ENCODE data around the gene SUN2.

The SUN2 gene

GRCh38 chr22:38753948-38754750, 1.6 kb downstream of the SUN2 start:
- H3K36me3 ChIP-seq (replicated peaks; ENCODE audit: low read depth, low read length), result peaks cover 45% of the 10 kb centered on the region
- no peaks in the 10 kb centered on the region for H3K9me3 ChIP-seq (ENCODE audit: insufficient read depth, low read length)
- H3K4me3 ChIP-seq (ENCODE audit: low read length), result peak overlapping the region; percentile 94
- H3K9ac ChIP-seq (ENCODE audit: low read length), result peak overlapping the region; percentile 96
- no peak overlapping the region for H2AFZ ChIP-seq (ENCODE audit: low read depth, low read length)
- H3K27ac ChIP-seq (ENCODE audit: low read length), result peak overlapping the region; percentile 36; the same call in 1 of the 2 replicates
- no peak for TF ChIP-seq EZH2phosphoT487 (IDR thresholded peaks at IDR 0.05; ENCODE audit: low read depth)
- TF ChIP-seq, protein P1, sequence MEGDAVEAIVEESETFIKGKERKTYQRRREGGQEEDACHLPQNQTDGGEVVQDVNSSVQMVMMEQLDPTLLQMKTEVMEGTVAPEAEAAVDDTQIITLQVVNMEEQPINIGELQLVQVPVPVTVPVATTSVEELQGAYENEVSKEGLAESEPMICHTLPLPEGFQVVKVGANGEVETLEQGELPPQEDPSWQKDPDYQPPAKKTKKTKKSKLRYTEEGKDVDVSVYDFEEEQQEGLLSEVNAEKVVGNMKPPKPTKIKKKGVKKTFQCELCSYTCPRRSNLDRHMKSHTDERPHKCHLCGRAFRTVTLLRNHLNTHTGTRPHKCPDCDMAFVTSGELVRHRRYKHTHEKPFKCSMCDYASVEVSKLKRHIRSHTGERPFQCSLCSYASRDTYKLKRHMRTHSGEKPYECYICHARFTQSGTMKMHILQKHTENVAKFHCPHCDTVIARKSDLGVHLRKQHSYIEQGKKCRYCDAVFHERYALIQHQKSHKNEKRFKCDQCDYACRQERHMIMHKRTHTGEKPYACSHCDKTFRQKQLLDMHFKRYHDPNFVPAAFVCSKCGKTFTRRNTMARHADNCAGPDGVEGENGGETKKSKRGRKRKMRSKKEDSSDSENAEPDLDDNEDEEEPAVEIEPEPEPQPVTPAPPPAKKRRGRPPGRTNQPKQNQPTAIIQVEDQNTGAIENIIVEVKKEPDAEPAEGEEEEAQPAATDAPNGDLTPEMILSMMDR (IDR thresholded peaks at IDR 0.05; ENCODE audit: low read depth, low read length), result no peak
- H3K79me2 ChIP-seq (ENCODE audit: low read length), result peaks cover 21% of the 10 kb centered on the region
- peaks cover 6% of the 10 kb centered on the region for H4K20me1 ChIP-seq (ENCODE audit: insufficient read depth, low read length)
- no peaks in the 10 kb centered on the region for H3K27me3 ChIP-seq (ENCODE audit: low read depth, low read length)
- peak overlapping the region; percentile 97 for H3K4me2 ChIP-seq (ENCODE audit: low read length)
- H3K4me1 ChIP-seq (ENCODE audit: low read length), result peaks cover 30% of the 10 kb centered on the region

- H3K27ac ChIP-seq (ENCODE audit: low read length), result no peak overlapping the region
- peaks cover 21% of the 10 kb centered on the region for H3K79me2 ChIP-seq (ENCODE audit: low read length)
- H3K4me2 ChIP-seq (ENCODE audit: low read length), result peak overlapping the region; percentile 11; the same call in 1 of the 2 replicates
- H3K36me3 ChIP-seq (replicated peaks; ENCODE audit: low read depth, low read length), result peaks cover 59% of the 10 kb centered on the region
- peaks cover 6% of the 10 kb centered on the region for H4K20me1 ChIP-seq (ENCODE audit: insufficient read depth, low read length)
- no peak overlapping the region for H3K9ac ChIP-seq (ENCODE audit: low read length)
- no peaks in the 10 kb centered on the region for H3K9me3 ChIP-seq (ENCODE audit: insufficient read depth, low read length)
- no peak overlapping the region for H3K4me3 ChIP-seq (ENCODE audit: low read length)
- H3K27me3 ChIP-seq (ENCODE audit: low read depth, low read length), result no peaks in the 10 kb centered on the region
- H3K4me1 ChIP-seq (ENCODE audit: low read length), result peaks cover 21% of the 10 kb centered on the region
- no peak overlapping the region for H2AFZ ChIP-seq (ENCODE audit: low read depth, low read length)
- no peak for TF ChIP-seq EZH2phosphoT487 (IDR thresholded peaks at IDR 0.05; ENCODE audit: low read depth)
- TF ChIP-seq, protein P1 (IDR thresholded peaks at IDR 0.05; ENCODE audit: low read depth, low read length), result no peak
These were observed 4.1 kb downstream of the SUN2 start for GRCh38 chr22:38751422-38752346.

GRCh38 chr22:38751066-38751421, 4.8 kb downstream of the SUN2 start:
- Histone ChIP-seq H3K9me3 (ENCODE audit: insufficient read depth, low read length) (no peaks in the 10 kb centered on the region), H2AFZ (ENCODE audit: low read depth, low read length) (no peak overlapping the region), H3K27me3 (ENCODE audit: low read depth, low read length) (no peaks in the 10 kb centered on the region), H3K36me3 (replicated peaks; ENCODE audit: low read depth, low read length) (peaks cover 63% of the 10 kb centered on the region), H3K9ac (ENCODE audit: low read length) (no peak overlapping the region), H3K79me2 (ENCODE audit: low read length) (peaks cover 21% of the 10 kb centered on the region), H3K4me1 (ENCODE audit: low read length) (peaks cover 21% of the 10 kb centered on the region), H3K27ac (ENCODE audit: low read length) (no peak overlapping the region), H4K20me1 (ENCODE audit: insufficient read depth, low read length) (peaks cover 6% of the 10 kb centered on the region), H3K4me3 (ENCODE audit: low read length) (no peak overlapping the region), H3K4me2 (ENCODE audit: low read length) (no peak overlapping the region)
- TF ChIP-seq EZH2phosphoT487 (IDR thresholded peaks at IDR 0.05; ENCODE audit: low read depth), result no peak
- TF ChIP-seq, protein P1 (IDR thresholded peaks at IDR 0.05; ENCODE audit: low read depth, low read length), result no peak

DNA sequence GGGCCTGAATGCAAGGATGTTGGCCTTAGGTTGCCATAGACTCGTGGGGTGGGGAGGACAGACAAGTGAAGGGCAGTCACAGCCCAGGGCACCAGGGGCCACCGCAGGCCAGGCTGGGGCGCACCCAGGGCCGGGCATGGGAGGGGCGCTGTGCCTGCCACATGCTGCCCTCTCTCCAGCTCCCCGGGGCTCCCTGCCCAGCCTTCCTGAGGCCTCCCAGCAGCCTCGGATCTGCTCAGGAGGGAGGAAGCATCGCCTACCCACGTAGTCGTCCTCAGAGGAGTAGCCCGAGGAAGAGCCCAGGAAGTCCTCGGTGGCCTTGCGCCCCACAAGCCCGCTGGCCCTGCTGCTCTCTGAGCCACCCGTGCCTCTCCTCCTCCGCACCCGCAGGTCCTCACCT, 5.2 kb downstream of the SUN2 start:
- Histone ChIP-seq H3K9ac (ENCODE audit: low read length) (no peak overlapping the region), H3K4me2 (ENCODE audit: low read length) (no peak overlapping the region), H3K36me3 (replicated peaks; ENCODE audit: low read depth, low read length) (peaks cover 67% of the 10 kb centered on the region), H3K27ac (ENCODE audit: low read length) (no peak overlapping the region), H3K4me3 (ENCODE audit: low read length) (no peak overlapping the region), H3K79me2 (ENCODE audit: low read length) (peaks cover 21% of the 10 kb centered on the region), H3K27me3 (ENCODE audit: low read depth, low read length) (no peaks in the 10 kb centered on the region), H2AFZ (ENCODE audit: low read depth, low read length) (no peak overlapping the region), H3K9me3 (ENCODE audit: insufficient read depth, low read length) (no peaks in the 10 kb centered on the region), H4K20me1 (ENCODE audit: insufficient read depth, low read length) (peaks cover 6% of the 10 kb centered on the region), H3K4me1 (ENCODE audit: low read length) (peaks cover 21% of the 10 kb centered on the region)
- TF ChIP-seq, protein P1 (IDR thresholded peaks at IDR 0.05; ENCODE audit: low read depth, low read length), result no peak
- no peak for TF ChIP-seq EZH2phosphoT487 (IDR thresholded peaks at IDR 0.05; ENCODE audit: low read depth)
